HepG2 (cell line): Measurements from ENCODE around the gene RETREG2. TPM values are rescaled to one million over a fixed set of nuclear protein-coding genes. Genes with fewer than 3 reads are reported as not detected.

Experiments used
- AGO2 ChIP-seq: fragments of 200-400 bp; formaldehyde crosslinking; optimal IDR thresholded peaks from 2 replicates; pipeline ENCODE3; 2017; ENCODE audit warnings: mild to moderate bottlenecking, low read depth, low read length, moderate library complexity
- EED ChIP-seq: sonication (generic); formaldehyde crosslinking; IDR thresholded peaks from 2 replicates; pipeline ENCODE4 v1.5.0; 2020; ENCODE audit warnings: mild to moderate bottlenecking, missing genetic modification reagents
- HES4 ChIP-seq: sonication (generic); formaldehyde crosslinking; IDR thresholded peaks from 2 replicates; pipeline ENCODE4 v1.9.0; 2021; ENCODE audit warnings: mild to moderate bottlenecking, missing genetic modification reagents, borderline replicate concordance
- HNRNPK ChIP-seq: fragments of 200-400 bp; formaldehyde crosslinking; IDR thresholded peaks from 2 replicates; pipeline ENCODE4 v1.6.1; 2018; ENCODE audit warnings: low read length, low read depth, moderate library complexity, mild to moderate bottlenecking; ENCODE audit not compliant: poor library complexity, severe bottlenecking
- ISX ChIP-seq: sonication (generic); formaldehyde crosslinking; conservative IDR thresholded peaks from 2 replicates; pipeline ENCODE4 v1.5.0; 2020; ENCODE audit warnings: missing genetic modification reagents
- KAT7 ChIP-seq: IDR thresholded peaks from 2 replicates; pipeline ENCODE4 v1.6.1; 2018; ENCODE audit warnings: borderline replicate concordance, missing compliant biosample characterization
- MXI1 ChIP-seq: IDR thresholded peaks from 3 replicates; pipeline ENCODE4 v1.6.1; 2012; ENCODE audit warnings: low read depth, low read length, inconsistent platforms, borderline replicate concordance
- NFKB2 ChIP-seq: sonication (generic); formaldehyde crosslinking; IDR thresholded peaks from 2 replicates; pipeline ENCODE4 v1.4.0; 2020; ENCODE audit warnings: missing genetic modification reagents, borderline replicate concordance
- NFYB ChIP-seq: sonication (generic); formaldehyde crosslinking; IDR thresholded peaks from 2 replicates; pipeline ENCODE4 v1.4.0; 2020; ENCODE audit warnings: missing genetic modification reagents
- NKX3-1 ChIP-seq: sonication (generic); formaldehyde crosslinking; IDR thresholded peaks from 2 replicates; pipeline ENCODE4 v1.5.0; 2020; ENCODE audit warnings: missing genetic modification reagents
- POLR2G ChIP-seq: fragments of 200-400 bp; formaldehyde crosslinking; IDR thresholded peaks from 2 replicates; pipeline ENCODE4 v1.6.1; 2018; ENCODE audit warnings: mild to moderate bottlenecking, low read depth, low read length, moderate library complexity
- U2AF2 ChIP-seq: fragments of 200-400 bp; formaldehyde crosslinking; IDR thresholded peaks from 2 replicates; pipeline ENCODE4 v1.6.1; 2017; ENCODE audit warnings: low read depth, mild to moderate bottlenecking, low read length
- ZFP62 ChIP-seq: sonication (generic); formaldehyde crosslinking; IDR thresholded peaks from 2 replicates; pipeline ENCODE4 v1.4.0; 2020; ENCODE audit warnings: missing genetic modification reagents
- ZNF652 ChIP-seq: IDR thresholded peaks from 2 replicates; pipeline ENCODE4 v1.6.1; 2016; ENCODE audit warnings: low read depth, borderline replicate concordance
- ZNF660 ChIP-seq: sonication (generic); formaldehyde crosslinking; IDR thresholded peaks from 2 replicates; pipeline ENCODE4 v1.5.1; 2020; ENCODE audit warnings: mild to moderate bottlenecking, low read depth, missing genetic modification reagents, borderline replicate concordance
- ZNF670 ChIP-seq: sonication (generic); formaldehyde crosslinking; IDR thresholded peaks from 2 replicates; pipeline ENCODE4 v1.8.0; 2022; ENCODE audit warnings: mild to moderate bottlenecking, missing genetic modification reagents, borderline replicate concordance
- polyA plus RNA-seq, 8 experiments: library from polyadenylated mRNA; depleted of rRNA in 3 of 8; stranded (reverse) in 7 of 8; unstranded in 1 of 8; fragments of >200 nt; fragmentation: Illumina TruSeq in 4 of 8; extraction: Trizol in 4 of 8; gene quantifications; 2 replicates each; pipeline versions ENCODE4 v1.2.1 to v1.2.3, GENCODE V29; 2011 to 2016; ENCODE audit warnings: low read depth in 4 of 8, missing spikeins in 1 of 8, mixed read lengths in 1 of 8; ENCODE audit not compliant: insufficient read depth in 1 of 8
- total RNA-seq, 5 experiments: library from RNA; depleted of rRNA; stranded (reverse); fragments of >200 nt; fragmentation: Illumina TruSeq; extraction: Trizol; gene quantifications; 2 replicates each; pipeline ENCODE4 v1.2.3, GENCODE V29; 2016; ENCODE audit warnings: low read depth in 1 of 5
- TF ChIP-seq, protein P1 (sequence below): IDR thresholded peaks from 2 replicates; pipeline ENCODE4 v1.6.1; 2012; ENCODE audit warnings: low read depth, low read length, improper control_type of control experiment
- TF ChIP-seq, protein P2 (sequence below): sonication (generic); formaldehyde crosslinking; IDR thresholded peaks from 2 replicates; pipeline ENCODE4 v1.5.0; 2020; ENCODE audit warnings: missing genetic modification reagents
- TF ChIP-seq, protein P3 (sequence below): sonication (generic); formaldehyde crosslinking; IDR thresholded peaks from 2 replicates; pipeline ENCODE4 v1.8.0; 2022; ENCODE audit warnings: low read depth, missing genetic modification reagents
- TF ChIP-seq, protein P4 (sequence below): sonication (generic); formaldehyde crosslinking; IDR thresholded peaks from 2 replicates; pipeline ENCODE4; 2020; ENCODE audit warnings: missing genetic modification reagents, mild to moderate bottlenecking, borderline replicate concordance

RETREG2 gene
- total and polyA plus RNA-seq, 2 of the 13 experiments (the other 11 are each of a cell fraction or from before 2014, with no cell fraction given), result 86.0 to 134 TPM

GRCh38 chr2:219209236-219210195 is 31.4 kb downstream of the RETREG2 start (continued):
- no peak for TF ChIP-seq EED (CRISPR knock-in tag)
- no peak for TF ChIP-seq HNRNPK
- TF ChIP-seq NKX3-1, result no peak
- peak; percentile 38; the same call in 1 of the 2 replicates for TF ChIP-seq NFKB2
- TF ChIP-seq, protein P1, sequence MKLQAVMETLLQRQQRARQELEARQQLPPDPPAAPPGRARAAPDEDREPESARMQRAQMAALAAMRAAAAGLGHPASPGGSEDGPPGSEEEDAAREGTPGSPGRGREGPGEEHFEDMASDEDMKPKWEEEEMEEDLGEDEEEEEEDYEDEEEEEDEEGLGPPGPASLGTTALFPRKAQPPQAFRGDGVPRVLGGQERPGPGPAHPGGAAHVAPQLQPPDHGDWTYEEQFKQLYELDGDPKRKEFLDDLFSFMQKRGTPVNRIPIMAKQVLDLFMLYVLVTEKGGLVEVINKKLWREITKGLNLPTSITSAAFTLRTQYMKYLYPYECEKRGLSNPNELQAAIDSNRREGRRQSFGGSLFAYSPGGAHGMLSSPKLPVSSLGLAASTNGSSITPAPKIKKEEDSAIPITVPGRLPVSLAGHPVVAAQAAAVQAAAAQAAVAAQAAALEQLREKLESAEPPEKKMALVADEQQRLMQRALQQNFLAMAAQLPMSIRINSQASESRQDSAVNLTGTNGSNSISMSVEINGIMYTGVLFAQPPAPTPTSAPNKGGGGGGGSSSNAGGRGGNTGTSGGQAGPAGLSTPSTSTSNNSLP, result no peak
- no peak for TF ChIP-seq ZNF670 (CRISPR knock-in tag)
- TF ChIP-seq, protein P2, sequence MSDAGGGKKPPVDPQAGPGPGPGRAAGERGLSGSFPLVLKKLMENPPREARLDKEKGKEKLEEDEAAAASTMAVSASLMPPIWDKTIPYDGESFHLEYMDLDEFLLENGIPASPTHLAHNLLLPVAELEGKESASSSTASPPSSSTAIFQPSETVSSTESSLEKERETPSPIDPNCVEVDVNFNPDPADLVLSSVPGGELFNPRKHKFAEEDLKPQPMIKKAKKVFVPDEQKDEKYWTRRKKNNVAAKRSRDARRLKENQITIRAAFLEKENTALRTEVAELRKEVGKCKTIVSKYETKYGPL, result no peak
- TF ChIP-seq, protein P3, sequence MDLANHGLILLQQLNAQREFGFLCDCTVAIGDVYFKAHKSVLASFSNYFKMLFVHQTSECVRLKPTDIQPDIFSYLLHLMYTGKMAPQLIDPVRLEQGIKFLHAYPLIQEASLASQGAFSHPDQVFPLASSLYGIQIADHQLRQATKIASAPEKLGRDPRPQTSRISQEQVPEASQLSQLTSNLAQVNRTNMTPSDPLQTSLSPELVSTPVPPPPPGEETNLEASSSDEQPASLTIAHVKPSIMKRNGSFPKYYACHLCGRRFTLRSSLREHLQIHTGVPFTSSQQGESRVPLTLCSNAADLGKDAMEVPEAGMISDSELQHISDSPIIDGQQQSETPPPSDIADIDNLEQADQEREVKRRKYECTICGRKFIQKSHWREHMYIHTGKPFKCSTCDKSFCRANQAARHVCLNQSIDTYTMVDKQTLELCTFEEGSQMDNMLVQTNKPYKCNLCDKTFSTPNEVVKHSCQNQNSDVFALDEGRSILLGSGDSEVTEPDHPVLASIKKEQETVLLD (CRISPR knock-in tag), result no peak
- no peak for TF ChIP-seq ZFP62 (CRISPR knock-in tag)
- no peak for TF ChIP-seq NFYB (CRISPR knock-in tag)
- no peak for TF ChIP-seq ZNF652 (CRISPR knock-in tag)
- TF ChIP-seq ZNF660 (CRISPR knock-in tag), result no peak
- 0 out of 2 replicates have a peak, but pooled peaks have one; percentile 23 for TF ChIP-seq HES4 (CRISPR knock-in tag)
- TF ChIP-seq U2AF2, result no peak
- TF ChIP-seq POLR2G, result peak; percentile 66
- no peak for TF ChIP-seq ISX (CRISPR knock-in tag)
- TF ChIP-seq, protein P4, sequence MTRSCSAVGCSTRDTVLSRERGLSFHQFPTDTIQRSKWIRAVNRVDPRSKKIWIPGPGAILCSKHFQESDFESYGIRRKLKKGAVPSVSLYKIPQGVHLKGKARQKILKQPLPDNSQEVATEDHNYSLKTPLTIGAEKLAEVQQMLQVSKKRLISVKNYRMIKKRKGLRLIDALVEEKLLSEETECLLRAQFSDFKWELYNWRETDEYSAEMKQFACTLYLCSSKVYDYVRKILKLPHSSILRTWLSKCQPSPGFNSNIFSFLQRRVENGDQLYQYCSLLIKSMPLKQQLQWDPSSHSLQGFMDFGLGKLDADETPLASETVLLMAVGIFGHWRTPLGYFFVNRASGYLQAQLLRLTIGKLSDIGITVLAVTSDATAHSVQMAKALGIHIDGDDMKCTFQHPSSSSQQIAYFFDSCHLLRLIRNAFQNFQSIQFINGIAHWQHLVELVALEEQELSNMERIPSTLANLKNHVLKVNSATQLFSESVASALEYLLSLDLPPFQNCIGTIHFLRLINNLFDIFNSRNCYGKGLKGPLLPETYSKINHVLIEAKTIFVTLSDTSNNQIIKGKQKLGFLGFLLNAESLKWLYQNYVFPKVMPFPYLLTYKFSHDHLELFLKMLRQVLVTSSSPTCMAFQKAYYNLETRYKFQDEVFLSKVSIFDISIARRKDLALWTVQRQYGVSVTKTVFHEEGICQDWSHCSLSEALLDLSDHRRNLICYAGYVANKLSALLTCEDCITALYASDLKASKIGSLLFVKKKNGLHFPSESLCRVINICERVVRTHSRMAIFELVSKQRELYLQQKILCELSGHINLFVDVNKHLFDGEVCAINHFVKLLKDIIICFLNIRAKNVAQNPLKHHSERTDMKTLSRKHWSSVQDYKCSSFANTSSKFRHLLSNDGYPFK, result no peak
- peak; percentile 56 for TF ChIP-seq AGO2
- no peak for TF ChIP-seq KAT7 (CRISPR knock-in tag)
- TF ChIP-seq MXI1, result no peak
